ENCODE data around the gene TOR4A. TPM values are rescaled to one million over a fixed set of nuclear protein-coding genes. Genes with fewer than 3 reads are reported as not detected.

The TOR4A gene
- total RNA-seq, 1 experiment from 2014 or later: 28.9 TPM

DNA sequence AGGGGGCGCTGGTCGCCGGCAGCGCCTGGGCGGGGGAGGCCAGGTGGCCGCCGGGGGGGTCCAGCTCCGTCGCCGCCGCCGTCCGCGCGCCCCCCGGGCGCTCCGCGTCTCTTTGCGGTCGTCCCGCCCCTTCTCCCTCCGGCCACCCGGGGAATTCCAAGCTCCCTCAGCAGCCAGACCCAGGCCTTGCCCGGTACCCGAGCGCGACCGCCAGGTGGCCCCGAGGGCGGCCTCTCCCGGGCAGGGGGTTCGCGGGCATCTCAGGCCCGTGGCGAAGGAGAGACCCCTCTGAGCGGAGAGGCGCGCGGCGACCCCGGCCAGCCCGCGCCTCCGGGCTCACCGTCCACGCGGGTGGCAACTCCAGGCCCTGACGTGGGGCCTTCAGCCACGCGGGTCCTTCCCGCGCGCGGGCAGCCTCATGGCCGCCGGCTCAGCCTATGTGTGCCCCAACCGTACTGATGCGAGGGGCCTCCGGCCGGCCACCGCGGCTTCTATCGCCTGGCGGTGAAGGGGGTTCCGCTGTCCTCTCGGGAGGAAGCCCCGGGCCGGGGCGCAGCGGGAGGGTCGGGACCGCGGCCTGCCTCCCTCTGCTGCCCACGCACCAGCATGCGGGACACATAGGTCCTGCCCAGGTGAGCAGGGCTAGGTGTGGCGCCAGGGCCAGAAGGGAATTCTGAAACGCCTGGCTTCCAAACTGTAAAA is 25.1 kb downstream of the TOR4A start:
- ChIA-PET CTCF (interaction anchor here (0.5 to 1.9 kb wide), 2 partner anchors 16 to 151 kb away, joined by 3 to 5 read pairs; no protein-coding TSS in a partner anchor), POLR2A (ENCODE audit: unreplicated experiment) (no interaction called here)
- H3K27ac ChIP-seq (ENCODE audit: low read length): peak overlapping the region; percentile 13; the same call in 1 of the 2 replicates
- H3K9ac ChIP-seq (ENCODE audit: low read length): peak overlapping the region; percentile 67
- DNase-seq: no peak
- no peaks in the 10 kb centered on the region for H3K9me2 ChIP-seq (replicated peaks; ENCODE audit: low read length)
- H4K20me1 ChIP-seq (ENCODE audit: low read length): peaks cover 10% of the 10 kb centered on the region
- intact Hi-C loops (cut with micrococcal nuclease): no loop called here
- peaks cover 15% of the 10 kb centered on the region for H3K79me2 ChIP-seq (ENCODE audit: low read length)
- TSS peak; percentile 32 for BruUV-seq (replicated peaks)
- no peaks in the 10 kb centered on the region for H3F3A ChIP-seq (ENCODE audit: low read length, unreplicated experiment)
- H3K4me2 ChIP-seq (ENCODE audit: low read length): peak overlapping the region; percentile 80
- ATAC-seq: peak; percentile 53
- peak overlapping the region; percentile 58; the same call in 1 of the 2 replicates for H3K4me3 ChIP-seq (ENCODE audit: low read length)
- H3K36me3 ChIP-seq (ENCODE audit: low read depth, low read length): no peaks in the 10 kb centered on the region
- H3K4me1 ChIP-seq (ENCODE audit: insufficient read depth, low read length): peaks cover 5% of the 10 kb centered on the region; the same call in 1 of the 2 replicates
- H3K9me3 ChIP-seq (ENCODE audit: low read length): no peaks in the 10 kb centered on the region
- H2AFZ ChIP-seq (ENCODE audit: low read length): peak overlapping the region; percentile 55; the same call in 1 of the 2 replicates
- no peak for TF ChIP-seq EZH2 (IDR thresholded peaks at IDR 0.05; ENCODE audit: low read length, unreplicated experiment)
- TF ChIP-seq, protein P1, sequence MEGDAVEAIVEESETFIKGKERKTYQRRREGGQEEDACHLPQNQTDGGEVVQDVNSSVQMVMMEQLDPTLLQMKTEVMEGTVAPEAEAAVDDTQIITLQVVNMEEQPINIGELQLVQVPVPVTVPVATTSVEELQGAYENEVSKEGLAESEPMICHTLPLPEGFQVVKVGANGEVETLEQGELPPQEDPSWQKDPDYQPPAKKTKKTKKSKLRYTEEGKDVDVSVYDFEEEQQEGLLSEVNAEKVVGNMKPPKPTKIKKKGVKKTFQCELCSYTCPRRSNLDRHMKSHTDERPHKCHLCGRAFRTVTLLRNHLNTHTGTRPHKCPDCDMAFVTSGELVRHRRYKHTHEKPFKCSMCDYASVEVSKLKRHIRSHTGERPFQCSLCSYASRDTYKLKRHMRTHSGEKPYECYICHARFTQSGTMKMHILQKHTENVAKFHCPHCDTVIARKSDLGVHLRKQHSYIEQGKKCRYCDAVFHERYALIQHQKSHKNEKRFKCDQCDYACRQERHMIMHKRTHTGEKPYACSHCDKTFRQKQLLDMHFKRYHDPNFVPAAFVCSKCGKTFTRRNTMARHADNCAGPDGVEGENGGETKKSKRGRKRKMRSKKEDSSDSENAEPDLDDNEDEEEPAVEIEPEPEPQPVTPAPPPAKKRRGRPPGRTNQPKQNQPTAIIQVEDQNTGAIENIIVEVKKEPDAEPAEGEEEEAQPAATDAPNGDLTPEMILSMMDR (conservative IDR thresholded peaks at IDR 0.05; ENCODE audit: low read depth, low read length): peak; percentile 42
- H3K27me3 ChIP-seq (ENCODE audit: low read length): no peaks in the 10 kb centered on the region

DNA sequence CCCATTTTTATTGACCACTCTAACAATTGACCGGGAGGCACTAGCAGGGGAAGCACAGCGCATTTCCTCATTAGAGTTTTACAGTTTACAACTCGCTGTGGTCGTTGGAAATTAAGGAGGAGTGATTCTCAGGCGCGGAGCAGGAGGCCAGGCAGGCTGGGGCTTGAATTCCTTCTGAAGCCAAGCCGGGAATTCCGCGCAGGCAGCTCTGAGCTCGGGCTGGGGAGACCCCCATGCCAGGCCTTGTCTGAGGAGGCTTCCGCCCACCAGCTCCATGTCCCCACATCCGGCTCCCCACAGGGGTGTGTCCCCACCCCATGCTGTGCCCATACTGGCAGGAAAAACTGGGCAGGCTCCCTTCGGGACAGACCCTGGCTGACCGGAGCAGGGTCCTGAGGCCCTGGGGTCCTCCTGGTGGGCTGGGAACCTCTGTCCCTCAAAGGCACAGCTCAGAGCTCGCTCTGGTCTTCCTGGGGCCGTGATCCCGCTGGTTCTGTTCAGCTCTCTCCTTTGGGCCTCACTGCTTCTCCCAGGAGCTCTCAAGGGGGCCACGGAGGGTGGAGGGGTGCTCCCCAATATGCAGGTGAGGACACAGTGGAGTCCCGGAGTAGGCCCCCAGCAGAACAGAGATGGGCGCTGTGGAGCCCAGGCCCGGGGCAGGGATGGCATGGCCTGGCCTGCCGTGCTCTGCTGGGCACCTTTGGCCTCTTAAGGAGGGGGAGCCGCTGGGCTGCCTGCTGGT is 25.8 kb downstream of the TOR4A start:
- Histone ChIP-seq H3K4me1 (ENCODE audit: insufficient read depth, low read length) (peaks cover 5% of the 10 kb centered on the region; the same call in 1 of the 2 replicates), H3K9ac (ENCODE audit: low read length) (peak overlapping the region; percentile 67; the same call in 1 of the 2 replicates), H3K4me2 (ENCODE audit: low read length) (peak overlapping the region; percentile 80), H2AFZ (ENCODE audit: low read length) (no peak overlapping the region), H3K9me3 (ENCODE audit: low read length) (no peaks in the 10 kb centered on the region), H3K27me3 (ENCODE audit: low read length) (no peaks in the 10 kb centered on the region), H3F3A (ENCODE audit: low read length, unreplicated experiment) (no peaks in the 10 kb centered on the region), H3K79me2 (ENCODE audit: low read length) (peaks cover 15% of the 10 kb centered on the region), H4K20me1 (ENCODE audit: low read length) (peaks cover 10% of the 10 kb centered on the region), H3K4me3 (ENCODE audit: low read length) (peak overlapping the region; percentile 58; the same call in 1 of the 2 replicates), H3K27ac (ENCODE audit: low read length) (peak overlapping the region; percentile 13; the same call in 1 of the 2 replicates), H3K9me2 (replicated peaks; ENCODE audit: low read length) (no peaks in the 10 kb centered on the region), H3K36me3 (ENCODE audit: low read depth, low read length) (no peaks in the 10 kb centered on the region)
- intact Hi-C loops (cut with micrococcal nuclease): no loop called here
- TF ChIP-seq EZH2phosphoT487 (IDR thresholded peaks at IDR 0.05; ENCODE audit: borderline replicate concordance, low read length) (no peak), EZH2 (IDR thresholded peaks at IDR 0.05; ENCODE audit: low read length, unreplicated experiment) (no peak)
- TF ChIP-seq, protein P1 (conservative IDR thresholded peaks at IDR 0.05; ENCODE audit: low read depth, low read length): no peak
- no TSS peak for BruUV-seq (replicated peaks)
- ChIA-PET POLR2A (ENCODE audit: unreplicated experiment) (interaction anchor here (0.6 kb wide), 1 partner anchor 8 kb away, joined by 3 read pairs; no protein-coding TSS in a partner anchor), CTCF (no interaction called here)
- no peak for ATAC-seq
- DNase-seq: no peak
